Brain microvascular endothelial cell (primary cell): ENCODE results near the gene TNFRSF1A.

Experiments used
- DNase-seq: peaks from one replicate; pipeline ENCODE4 v3.0.0-alpha.2; 2020
- H3K27ac ChIP-seq: fragments of 250-450 bp; sonication (Bioruptor Pico); 2 replicates; pipeline ENCODE4 v1.5.1; 2020; ENCODE audit warnings: mild to moderate bottlenecking, moderate library complexity
- H3K27me3 ChIP-seq: fragments of 250-450 bp; sonication (Bioruptor Pico); replicated peaks from 2 replicates; pipeline ENCODE4 v1.5.1; 2020; ENCODE audit warnings: mild to moderate bottlenecking
- H3K36me3 ChIP-seq: fragments of 250-450 bp; sonication (Bioruptor Pico); replicated peaks from 2 replicates; pipeline ENCODE4 v1.5.1; 2020; ENCODE audit warnings: mild to moderate bottlenecking
- H3K4me3 ChIP-seq: 2 replicates; pipeline ENCODE4 v1.5.1; 2011; ENCODE audit warnings: low read depth, mild to moderate bottlenecking, control low read depth, low read length, moderate library complexity
- in situ Hi-C: cut with HindIII; loops from 2 replicates; pipeline ENCODE4 v1.10.0; 2017; ENCODE audit warnings: low sequenced_read_pairs, low pct_ligation_motif_present
- TF ChIP-seq, protein P1 (sequence below): IDR thresholded peaks from 2 replicates; pipeline ENCODE4 v1.5.1; 2011; ENCODE audit warnings: low read depth, mild to moderate bottlenecking, moderate library complexity, low read length, control low read depth, inconsistent platforms; ENCODE audit errors: missing control alignments

The TNFRSF1A gene

GRCh38 chr12:6386038-6386437 is 44.2 kb upstream of the TNFRSF1A start:
- H3K4me3 ChIP-seq = no peak overlapping the region
- in situ Hi-C loops = no loop called here
- peaks cover 26% of the 10 kb centered on the region for H3K36me3 ChIP-seq
- TF ChIP-seq, protein P1, sequence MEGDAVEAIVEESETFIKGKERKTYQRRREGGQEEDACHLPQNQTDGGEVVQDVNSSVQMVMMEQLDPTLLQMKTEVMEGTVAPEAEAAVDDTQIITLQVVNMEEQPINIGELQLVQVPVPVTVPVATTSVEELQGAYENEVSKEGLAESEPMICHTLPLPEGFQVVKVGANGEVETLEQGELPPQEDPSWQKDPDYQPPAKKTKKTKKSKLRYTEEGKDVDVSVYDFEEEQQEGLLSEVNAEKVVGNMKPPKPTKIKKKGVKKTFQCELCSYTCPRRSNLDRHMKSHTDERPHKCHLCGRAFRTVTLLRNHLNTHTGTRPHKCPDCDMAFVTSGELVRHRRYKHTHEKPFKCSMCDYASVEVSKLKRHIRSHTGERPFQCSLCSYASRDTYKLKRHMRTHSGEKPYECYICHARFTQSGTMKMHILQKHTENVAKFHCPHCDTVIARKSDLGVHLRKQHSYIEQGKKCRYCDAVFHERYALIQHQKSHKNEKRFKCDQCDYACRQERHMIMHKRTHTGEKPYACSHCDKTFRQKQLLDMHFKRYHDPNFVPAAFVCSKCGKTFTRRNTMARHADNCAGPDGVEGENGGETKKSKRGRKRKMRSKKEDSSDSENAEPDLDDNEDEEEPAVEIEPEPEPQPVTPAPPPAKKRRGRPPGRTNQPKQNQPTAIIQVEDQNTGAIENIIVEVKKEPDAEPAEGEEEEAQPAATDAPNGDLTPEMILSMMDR = no peak
- H3K27ac ChIP-seq = no peak overlapping the region
- DNase-seq = no peak
- H3K27me3 ChIP-seq = no peaks in the 10 kb centered on the region

DNA sequence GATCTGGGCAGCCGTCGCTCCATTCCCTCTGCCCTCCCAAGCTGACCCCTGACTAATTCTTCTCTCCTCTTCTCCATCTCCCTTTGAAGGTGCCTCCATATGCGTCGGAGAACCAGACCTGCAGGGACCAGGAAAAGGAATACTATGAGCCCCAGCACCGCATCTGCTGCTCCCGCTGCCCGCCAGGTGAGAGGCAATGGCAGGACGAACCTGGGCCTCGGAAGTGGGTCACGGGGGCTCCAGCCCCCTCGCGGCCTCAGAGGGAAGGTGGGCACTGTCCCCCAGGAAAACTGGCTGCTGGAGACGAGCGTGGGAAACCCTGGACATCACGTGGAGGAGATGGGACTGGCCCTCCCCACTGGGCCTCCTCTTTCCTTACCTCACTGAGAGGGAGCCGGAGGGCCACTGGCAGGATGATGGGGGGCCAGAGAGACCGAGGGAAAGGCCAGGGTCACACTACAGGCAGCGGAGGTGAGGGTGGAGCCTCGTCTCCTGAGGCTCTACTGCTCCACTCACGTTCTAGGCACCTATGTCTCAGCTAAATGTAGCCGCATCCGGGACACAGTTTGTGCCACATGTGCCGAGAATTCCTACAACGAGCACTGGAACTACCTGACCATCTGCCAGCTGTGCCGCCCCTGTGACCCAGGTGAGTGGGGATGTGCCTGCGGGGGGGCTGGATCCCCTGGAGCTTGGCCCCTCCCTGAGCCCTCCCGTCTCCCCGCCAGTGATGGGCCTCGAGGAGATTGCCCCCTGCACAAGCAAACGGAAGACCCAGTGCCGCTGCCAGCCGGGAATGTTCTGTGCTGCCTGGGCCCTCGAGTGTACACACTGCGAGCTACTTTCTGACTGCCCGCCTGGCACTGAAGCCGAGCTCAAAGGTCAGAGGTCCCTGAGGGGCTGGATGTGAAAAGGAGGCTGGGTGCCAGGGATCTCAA is 42.9 kb upstream of the TNFRSF1A start:
- Histone ChIP-seq H3K4me3 (peak overlapping the region; percentile 61), H3K27me3 (no peaks in the 10 kb centered on the region), H3K27ac (peak overlapping the region; percentile 77), H3K36me3 (peaks cover 20% of the 10 kb centered on the region)
- TF ChIP-seq, protein P1 = no peak
- DNase-seq = no peak
- in situ Hi-C loops = no loop called here

DNA sequence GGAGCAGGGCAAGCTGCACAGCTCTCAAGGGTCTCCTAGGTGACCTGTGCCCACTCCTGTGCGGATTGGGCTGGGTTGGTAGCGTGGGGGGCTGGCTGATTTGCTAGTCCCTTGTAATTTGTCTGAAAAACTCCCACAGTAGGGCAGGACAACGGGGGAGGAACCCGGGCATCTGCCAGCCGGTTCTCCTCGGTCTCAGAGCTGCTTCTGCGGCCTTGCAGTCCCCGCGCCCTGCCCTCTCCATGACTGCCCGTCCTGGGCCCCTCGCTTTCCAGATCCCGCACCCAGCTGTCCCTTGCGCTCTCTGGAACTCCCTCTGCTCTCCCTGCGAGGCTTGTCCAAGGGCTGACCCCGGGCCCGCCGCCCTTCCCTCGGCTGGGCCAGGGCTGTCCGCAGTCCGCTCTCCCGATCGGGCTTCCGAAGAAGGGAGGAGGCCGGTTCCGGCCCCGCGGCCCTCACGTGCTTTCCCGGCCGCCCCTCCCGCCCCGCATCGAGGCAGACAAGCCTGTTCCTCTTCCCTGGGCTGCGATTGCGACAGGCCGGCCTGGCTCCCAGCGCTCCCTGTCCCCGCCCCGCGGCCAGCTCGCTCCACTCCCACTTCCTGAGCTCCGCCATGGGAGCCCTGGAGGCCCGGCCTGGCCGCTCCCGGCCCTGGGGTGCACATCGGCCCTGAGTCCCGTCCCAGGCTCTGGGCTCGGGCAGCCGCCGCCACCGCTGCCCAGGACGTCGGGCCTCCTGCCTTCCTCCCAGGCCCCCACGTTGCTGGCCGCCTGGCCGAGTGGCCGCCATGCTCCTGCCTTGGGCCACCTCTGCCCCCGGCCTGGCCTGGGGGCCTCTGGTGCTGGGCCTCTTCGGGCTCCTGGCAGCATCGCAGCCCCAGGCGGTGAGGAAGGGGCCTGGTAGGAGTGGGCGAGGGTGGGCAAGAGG is 42.0 kb upstream of the TNFRSF1A start, which contains the start of gene LTBR:
LTBR (plus strand) TSS at position 591 of the 927 bp plus-strand sequence; CDS start at position 788, 197 bp downstream.
- Histone ChIP-seq H3K27me3 (no peaks in the 10 kb centered on the region), H3K27ac (peak within 1 kb of the TSS; percentile 77), H3K4me3 (peak within 1 kb of the TSS; percentile 61), H3K36me3 (peaks cover 16% of the 10 kb centered on the region)
- in situ Hi-C loops = no loop called here
- DNase-seq = peak; percentile 82
- TF ChIP-seq, protein P1 = peak; percentile 4

- peaks cover 10% of the 10 kb centered on the region for H3K36me3 ChIP-seq
- TF ChIP-seq, protein P1 = no peak
- no peak for DNase-seq
- H3K4me3 ChIP-seq = no peak overlapping the region
- in situ Hi-C loops = no loop called here
- no peak overlapping the region for H3K27ac ChIP-seq
- H3K27me3 ChIP-seq = no peaks in the 10 kb centered on the region
These were observed 41.1 kb upstream of the TNFRSF1A start for GRCh38 chr12:6382982-6383381.

GRCh38 chr12:6382371-6382770 is 40.5 kb upstream of the TNFRSF1A start:
- Histone ChIP-seq H3K27ac (no peak overlapping the region), H3K4me3 (no peak overlapping the region), H3K36me3 (peaks cover 10% of the 10 kb centered on the region), H3K27me3 (no peaks in the 10 kb centered on the region)
- DNase-seq = no peak
- TF ChIP-seq, protein P1 = no peak
- in situ Hi-C loops = no loop called here
